Lower leg skin (tissue), 4 donors: ENCODE measurements around the gene SRCIN1. TPM values are rescaled to one million over a fixed set of nuclear protein-coding genes. Genes with fewer than 3 reads are reported as not detected.

Experiments
- DNase-seq, 2 donors: peaks; one replicate each; pipeline ENCODE4 v3.0.0-alpha.2; 2019; ENCODE audit warnings: low spot score in 2 of 2
- H3K4me3 ChIP-seq: fragments of 200-600 bp; sonication (generic); 2 replicates; pipeline ENCODE4 v1.5.1; 2017; ENCODE audit warnings: mild to moderate bottlenecking, low read depth; ENCODE audit not compliant: poor library complexity, severe bottlenecking
- POLR2A ChIP-seq, 2 donors: fragments of 450-650 bp; IDR thresholded peaks; one replicate each; pipeline ENCODE4 v1.6.1; 2016 to 2017; ENCODE audit warnings: antibody characterized with exemption in 2 of 2, mild to moderate bottlenecking in 1 of 2, moderate library complexity in 1 of 2
- WGBS, 2 donors: methylation state at CpG; one replicate each; pipeline ENCODE4 v1.1.5; 2018; 5-methylcytosine and 5-hydroxymethylcytosine counted together
- intact Hi-C: fragments of 100-400 bp; cut with DNase I; formaldehyde crosslinking; loops from one replicate; pipeline ENCODE4 v1.15.0; 2023; ENCODE audit warnings: low total_unique reads
- total RNA-seq, 4 donors: library from RNA; depleted of rRNA; stranded (reverse); fragments of >200 nt; gene quantifications; one replicate each; pipeline ENCODE4 v1.1.0, GENCODE V29; 2016
- TF ChIP-seq, protein P1 (sequence below), 3 donors: fragments of 450-650 bp; IDR thresholded peaks; one replicate each; pipeline ENCODE4 v1.5.1; 2016; ENCODE audit warnings: antibody characterized with exemption in 3 of 3, mild to moderate bottlenecking in 3 of 3, moderate library complexity in 2 of 3

SRCIN1 gene
- total RNA-seq, 4 donors from 2014 or later = 12.0 to 20.2 (median 15.6) TPM

DNA sequence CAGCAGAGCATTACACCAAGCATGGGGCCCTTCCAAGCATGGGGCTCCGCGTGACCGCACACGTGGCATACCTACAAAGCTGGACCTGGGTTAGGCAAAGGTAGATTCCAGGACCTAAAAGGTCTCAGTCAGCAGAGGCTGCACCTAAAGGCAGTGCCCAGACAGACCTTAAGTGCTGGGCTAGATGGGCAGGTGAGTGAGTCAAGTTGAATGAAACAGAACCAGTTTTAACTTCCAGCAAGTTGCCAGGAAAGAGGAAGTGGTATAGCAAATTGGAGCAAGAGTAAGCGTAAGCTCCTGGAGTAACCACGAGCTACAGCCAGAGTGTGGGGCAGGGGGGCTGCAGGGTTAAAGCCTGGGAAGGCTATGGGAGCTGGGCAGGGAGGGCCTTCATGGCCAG lies 49.5 kb downstream of the SRCIN1 start:
- intact Hi-C loops = no loop called here
- TF ChIP-seq, protein P1, sequence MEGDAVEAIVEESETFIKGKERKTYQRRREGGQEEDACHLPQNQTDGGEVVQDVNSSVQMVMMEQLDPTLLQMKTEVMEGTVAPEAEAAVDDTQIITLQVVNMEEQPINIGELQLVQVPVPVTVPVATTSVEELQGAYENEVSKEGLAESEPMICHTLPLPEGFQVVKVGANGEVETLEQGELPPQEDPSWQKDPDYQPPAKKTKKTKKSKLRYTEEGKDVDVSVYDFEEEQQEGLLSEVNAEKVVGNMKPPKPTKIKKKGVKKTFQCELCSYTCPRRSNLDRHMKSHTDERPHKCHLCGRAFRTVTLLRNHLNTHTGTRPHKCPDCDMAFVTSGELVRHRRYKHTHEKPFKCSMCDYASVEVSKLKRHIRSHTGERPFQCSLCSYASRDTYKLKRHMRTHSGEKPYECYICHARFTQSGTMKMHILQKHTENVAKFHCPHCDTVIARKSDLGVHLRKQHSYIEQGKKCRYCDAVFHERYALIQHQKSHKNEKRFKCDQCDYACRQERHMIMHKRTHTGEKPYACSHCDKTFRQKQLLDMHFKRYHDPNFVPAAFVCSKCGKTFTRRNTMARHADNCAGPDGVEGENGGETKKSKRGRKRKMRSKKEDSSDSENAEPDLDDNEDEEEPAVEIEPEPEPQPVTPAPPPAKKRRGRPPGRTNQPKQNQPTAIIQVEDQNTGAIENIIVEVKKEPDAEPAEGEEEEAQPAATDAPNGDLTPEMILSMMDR (IDR thresholded peaks at IDR 0.05) = no peak
- TF ChIP-seq POLR2A (IDR thresholded peaks at IDR 0.05) = no peak
- 82 to 84% methylated on average over 6 of the region's 6 CpGs for WGBS, 2 donors
- DNase-seq = no peak
- H3K4me3 ChIP-seq = no peak overlapping the region

- 55 to 61% methylated on average over 8 of the region's 8 CpGs for WGBS, 2 donors
- DNase-seq = no peak
- intact Hi-C loops = no loop called here
- TF ChIP-seq, protein P1 (IDR thresholded peaks at IDR 0.05) = no peak
- no peak overlapping the region for H3K4me3 ChIP-seq
Observed at GRCh38 chr17:38554430-38555350, 51.1 kb downstream of the SRCIN1 start.

- intact Hi-C loops = no loop called here
- no peak for DNase-seq
- no peak for TF ChIP-seq POLR2A (IDR thresholded peaks at IDR 0.05)
- TF ChIP-seq, protein P1 (IDR thresholded peaks at IDR 0.05) = no peak
- WGBS, 2 donors = 88 to 94% methylated on average over 10 to 17 of the region's 17 CpGs
- H3K4me3 ChIP-seq = no peak overlapping the region
Observed at GRCh38 chr17:38552343-38552742, 53.4 kb downstream of the SRCIN1 start.

DNA sequence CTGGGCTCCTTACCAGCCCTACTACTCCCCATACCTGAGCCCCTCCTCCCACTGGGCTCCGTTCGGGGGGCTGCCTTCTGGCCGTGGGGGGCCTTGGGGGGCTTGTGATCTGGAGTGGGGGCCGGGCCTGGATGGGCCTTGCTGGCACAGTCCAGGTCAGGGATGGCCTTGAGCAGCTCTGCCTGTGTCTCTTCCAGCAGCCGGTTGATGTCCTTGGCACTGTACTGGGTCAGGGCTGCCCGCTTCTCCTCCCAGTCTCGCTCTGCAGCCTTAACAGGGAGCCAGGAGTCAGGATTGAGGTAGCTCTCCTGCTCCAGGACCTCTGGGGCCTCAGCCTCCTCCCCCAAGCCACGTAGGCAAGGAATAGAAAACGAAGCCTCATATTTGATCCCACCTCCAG lies 54.6 kb downstream of the SRCIN1 start:
- 76 to 79% methylated on average over 8 to 9 of the region's 9 CpGs for WGBS, 2 donors
- no peak for DNase-seq
- H3K4me3 ChIP-seq = no peak overlapping the region
- intact Hi-C loops = no loop called here
- TF ChIP-seq, protein P1 (IDR thresholded peaks at IDR 0.05) = no peak
- no peak for TF ChIP-seq POLR2A (IDR thresholded peaks at IDR 0.05)

GRCh38 chr17:38550661-38551060 lies 55.1 kb downstream of the SRCIN1 start:
- peak in 1 of 2 donors; percentile 35 for DNase-seq
- intact Hi-C loops = no loop called here
- 27 to 35% methylated on average over 8 of the region's 8 CpGs for WGBS, 2 donors
- TF ChIP-seq POLR2A (IDR thresholded peaks at IDR 0.05) = no peak
- TF ChIP-seq, protein P1 (IDR thresholded peaks at IDR 0.05) = no peak
- H3K4me3 ChIP-seq = no peak overlapping the region
